Prostate gland (tissue), 2 donors: ENCODE measurements around the gene ALG14.

Source experiments
- CTCF ChIP-seq, 4 experiments: fragments of 200-600 bp in 2 of 4; fragments of 450-650 bp in 2 of 4; sonication (generic) in 2 of 4; IDR thresholded peaks; 1 replicate in 3 of 4; 2 replicates in 1 of 4; pipeline ENCODE4 v1.5.1; 2016 to 2019; ENCODE audit warnings: antibody characterized with exemption in 4 of 4, mild to moderate bottlenecking in 2 of 4, moderate library complexity in 2 of 4
- POLR2A ChIP-seq: fragments of 450-650 bp; IDR thresholded peaks from one replicate; pipeline ENCODE4 v1.6.1; 2016; ENCODE audit warnings: antibody characterized with exemption, mild to moderate bottlenecking
- POLR2AphosphoS5 ChIP-seq: sonication (generic); formaldehyde crosslinking; IDR thresholded peaks from one replicate; pipeline ENCODE4 v1.6.1; 2017; ENCODE audit warnings: antibody characterized with exemption

- TF ChIP-seq CTCF (IDR thresholded peaks at IDR 0.05) (no peak), POLR2A (no peak), POLR2AphosphoS5 (no peak)
Measured at GRCh38 chr1:95118067-95118499, 45.3 kb upstream of the ALG14 start.
